Erythroblast (primary cell): ENCODE measurements around the gene SMG9.

Experiments
- DNase-seq, 2 experiments: peaks; one replicate each; lab custom pipeline; 2025; lab: John Stamatoyannopoulos, UW
- GATA1 ChIP-seq: IDR thresholded peaks from 2 replicates; pipeline ENCODE4 v1.6.1; 2011; ENCODE audit warnings: low read depth, mild to moderate bottlenecking, control low read depth, low read length, moderate library complexity
- POLR2A ChIP-seq: IDR thresholded peaks from 2 replicates; pipeline ENCODE4 v1.6.1; 2011; ENCODE audit warnings: mild to moderate bottlenecking, low read length

The SMG9 gene

DNA sequence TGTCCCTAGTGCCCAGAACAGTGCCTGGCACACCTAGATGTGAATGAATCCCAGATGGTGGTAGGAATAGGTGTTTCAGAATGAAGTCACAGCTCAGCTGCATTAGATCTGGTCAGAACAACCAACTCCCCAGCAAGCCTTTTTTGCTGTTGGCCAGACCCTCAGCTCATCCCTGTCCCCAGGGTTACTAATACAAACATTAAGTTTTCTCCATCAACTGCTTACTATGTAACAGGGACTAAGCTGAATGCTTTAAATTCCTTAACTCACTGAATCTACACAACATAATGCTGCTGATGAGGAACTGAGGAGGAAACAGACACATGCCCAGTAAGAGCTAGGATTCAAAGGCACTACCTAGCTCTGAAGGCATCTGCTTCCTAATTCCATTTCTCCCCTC, 18.8 kb downstream of the SMG9 start:
- TF ChIP-seq GATA1 = no peak
- TF ChIP-seq POLR2A = no peak
- no peak for DNase-seq

DNA sequence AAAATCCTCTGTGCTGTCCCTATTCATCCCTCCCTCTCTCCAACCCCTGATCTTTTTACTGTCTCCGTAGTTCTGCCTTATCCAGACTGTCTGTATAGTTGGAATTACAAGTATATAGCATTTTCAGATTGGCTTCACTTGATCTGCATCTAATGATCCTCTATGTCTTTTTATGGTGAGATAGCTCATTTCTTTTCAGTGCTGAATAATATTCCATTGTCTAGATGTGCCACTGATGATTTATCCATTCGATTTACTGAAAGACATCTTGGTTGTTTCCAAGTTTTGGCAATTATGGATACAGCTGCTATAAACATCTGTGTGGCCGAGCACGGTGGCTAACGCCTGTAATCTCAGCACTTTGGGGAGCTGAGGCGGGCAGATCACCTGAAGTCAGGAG, 19.7 kb downstream of the SMG9 start:
- TF ChIP-seq POLR2A = no peak
- no peak for TF ChIP-seq GATA1
- DNase-seq = no peak

DNA sequence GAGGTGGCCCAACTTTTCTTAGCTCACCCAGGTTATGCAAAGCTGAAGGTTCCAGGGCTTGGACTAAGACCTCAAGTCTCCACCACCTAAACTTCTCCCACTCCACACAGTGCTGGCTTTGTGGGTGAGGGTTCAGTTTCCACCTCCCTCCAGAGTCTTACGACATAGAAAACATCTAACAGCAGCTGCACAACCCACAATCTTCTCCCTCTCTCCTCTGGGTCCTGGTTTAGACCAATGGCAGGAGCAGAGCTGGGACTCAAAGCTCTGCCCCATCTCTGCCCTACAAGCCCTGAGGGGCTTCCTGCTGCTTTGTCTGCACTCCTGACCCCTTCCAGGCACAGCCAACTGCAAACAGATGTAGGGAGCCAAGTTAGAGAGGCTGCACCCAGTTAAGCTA, 22.9 kb downstream of the SMG9 start:
- no peak for TF ChIP-seq POLR2A

DNA sequence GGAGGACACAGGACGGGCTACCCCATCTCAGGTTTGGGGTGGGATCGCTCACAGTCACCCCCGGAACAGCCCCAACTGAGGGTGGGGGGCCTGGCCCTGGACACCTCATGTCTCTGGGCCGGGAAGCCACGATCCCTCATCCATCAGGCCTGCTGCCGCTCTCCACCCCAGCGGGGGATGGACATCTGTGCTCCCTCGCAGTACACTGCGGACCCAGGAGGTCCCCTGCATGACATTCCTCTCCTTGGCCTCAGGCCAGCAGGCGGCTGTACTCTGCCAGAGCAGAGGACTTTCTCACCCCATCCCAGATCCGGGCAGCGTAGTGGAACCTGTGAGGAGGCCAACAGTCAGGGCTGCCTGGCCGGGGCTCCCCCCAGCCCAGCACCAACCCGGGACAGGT, 23.4 kb downstream of the SMG9 start:
- no peak for DNase-seq
- TF ChIP-seq GATA1 = no peak
- no peak for TF ChIP-seq POLR2A

More for the DNA sequence above, 22.9 kb downstream of the SMG9 start:
- DNase-seq = no peak

DNA sequence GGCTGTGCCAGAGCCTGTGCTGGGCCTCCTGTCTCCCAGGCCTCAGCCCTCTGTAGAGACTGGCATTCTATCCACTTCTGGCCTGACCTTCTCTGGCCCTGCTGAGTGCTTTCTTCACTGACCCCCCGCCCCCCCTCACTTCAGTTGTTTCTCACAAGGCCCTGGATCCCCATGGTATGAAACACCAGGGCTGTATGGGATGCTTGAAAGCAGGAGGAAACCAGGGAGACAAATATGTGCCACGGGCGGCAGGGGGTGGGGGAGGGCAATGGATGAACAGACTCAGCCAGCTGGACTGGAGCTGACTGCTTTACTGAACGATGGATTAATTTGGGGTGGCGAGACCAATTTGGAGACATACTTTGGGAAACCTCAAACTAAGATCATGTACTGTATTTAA, 24.8 kb downstream of the SMG9 start:
- DNase-seq = no peak
- no peak for TF ChIP-seq GATA1
- no peak for TF ChIP-seq POLR2A

DNA sequence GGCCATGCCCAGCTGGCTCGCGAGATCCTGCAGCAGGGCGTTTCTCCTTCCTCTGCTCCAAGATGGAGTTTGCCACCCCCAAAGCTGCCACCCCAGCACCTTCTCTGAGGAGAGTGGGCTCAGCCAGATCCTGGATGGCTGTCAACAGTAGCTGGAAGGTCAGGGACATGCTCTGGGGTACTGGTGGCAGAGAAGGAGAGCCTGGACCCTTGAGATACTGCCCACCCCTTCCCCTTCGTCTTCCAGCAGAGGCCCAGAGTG, 27.2 kb downstream of the SMG9 start:
- TF ChIP-seq POLR2A (no peak), GATA1 (no peak)
- DNase-seq = no peak

DNA sequence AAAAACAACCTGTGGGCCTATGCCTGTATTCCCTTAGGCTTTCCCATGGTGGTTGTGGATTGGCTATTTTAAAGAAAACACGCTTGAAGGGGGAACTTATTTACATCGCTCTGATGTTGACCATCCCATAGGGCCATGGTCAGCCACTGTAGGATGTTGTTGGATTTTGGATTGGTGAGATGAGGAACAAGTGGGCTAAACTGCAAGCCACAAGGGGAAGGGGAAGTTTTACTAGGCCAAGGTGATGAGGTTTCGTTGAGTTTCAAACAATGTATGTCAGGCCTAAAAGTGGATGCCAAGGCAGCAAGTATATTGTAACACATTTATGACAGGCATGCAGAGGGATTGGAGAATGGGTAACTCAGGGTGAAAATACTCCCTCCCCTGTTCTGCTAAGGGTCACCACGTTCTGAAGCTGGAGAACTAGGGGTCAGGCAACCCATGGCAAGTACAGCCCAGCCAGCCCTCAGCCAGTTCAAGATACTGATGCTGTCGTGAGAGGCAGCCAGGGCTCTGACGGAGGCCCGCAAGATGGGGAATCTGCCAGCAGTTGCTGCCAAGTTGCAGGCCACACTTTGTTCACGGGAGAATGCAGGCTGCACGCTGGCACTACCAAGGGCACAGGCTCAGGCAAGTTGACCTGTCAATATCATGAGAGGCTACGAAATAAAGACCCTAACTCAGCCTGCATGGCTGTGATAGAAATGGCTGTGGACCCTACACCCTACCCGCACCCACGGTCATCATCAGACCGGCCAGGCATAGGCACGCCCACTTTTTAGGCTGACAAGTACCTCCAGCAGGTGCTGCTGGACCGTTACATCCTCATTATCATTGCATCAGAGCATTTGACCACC, 27.8 kb downstream of the SMG9 start:
- DNase-seq = no peak
- TF ChIP-seq GATA1 (no peak), POLR2A (no peak)

DNA sequence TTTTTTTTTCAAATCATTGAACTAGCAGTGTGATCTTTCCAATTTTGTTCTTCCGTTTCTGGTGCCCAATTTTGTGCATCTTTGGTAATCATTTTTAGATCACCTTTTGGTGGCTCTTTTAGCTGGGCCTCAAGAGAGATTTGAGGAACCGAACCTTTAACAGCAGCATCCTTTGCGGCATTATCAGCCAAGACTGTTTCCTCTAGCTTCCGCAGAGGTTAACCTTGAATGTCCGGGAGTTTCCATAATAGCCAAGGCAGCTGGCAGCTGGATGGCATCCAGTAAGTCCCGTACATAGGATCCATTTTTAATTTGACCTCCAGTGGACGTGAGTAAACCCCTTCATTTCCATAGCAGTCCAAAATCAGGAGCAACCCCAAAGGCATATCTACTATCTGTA, 29.3 kb downstream of the SMG9 start:
- TF ChIP-seq GATA1 = no peak
- no peak for TF ChIP-seq POLR2A
- DNase-seq = no peak

DNA sequence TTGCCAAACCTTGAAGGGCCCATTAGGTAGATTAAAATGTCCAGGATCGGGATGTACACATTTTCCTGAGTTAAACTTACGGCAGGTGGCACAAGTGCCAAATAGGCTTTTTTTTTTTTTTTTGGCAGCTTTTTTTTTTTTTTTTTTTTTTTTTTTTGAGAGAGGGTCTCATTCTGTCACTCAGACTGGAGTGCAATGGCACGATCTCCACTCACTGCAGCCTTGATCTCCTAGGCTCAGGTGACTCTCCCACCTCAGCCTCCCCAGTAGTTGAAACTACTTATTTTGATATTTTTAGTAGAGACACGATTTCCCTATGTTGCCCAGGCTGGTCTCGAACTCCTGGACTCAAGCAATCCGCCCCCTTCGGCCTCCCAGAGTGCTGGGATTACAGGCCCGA, 29.9 kb downstream of the SMG9 start:
- DNase-seq = no peak
- TF ChIP-seq GATA1 (no peak), POLR2A (no peak)

DNA sequence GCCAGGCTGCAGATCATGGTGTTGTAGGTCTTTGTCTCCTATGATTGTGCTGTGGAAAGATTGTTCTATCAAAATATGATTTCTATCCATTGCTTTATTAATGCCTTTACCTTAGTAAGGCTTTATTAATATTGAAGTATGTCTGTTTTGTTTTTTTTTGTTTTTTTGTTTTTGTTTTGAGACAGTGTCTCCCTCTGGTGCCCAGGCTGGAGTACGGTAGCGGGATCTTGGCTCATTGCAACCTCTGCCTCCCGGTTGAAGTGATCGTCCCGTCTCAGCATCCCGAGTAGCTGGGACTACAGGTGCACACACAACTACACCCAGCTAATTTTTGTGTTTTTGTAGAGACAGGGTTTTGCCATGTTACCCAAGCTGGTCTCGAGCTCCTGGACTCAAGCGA, 31.2 kb downstream of the SMG9 start:
- DNase-seq = no peak
- TF ChIP-seq POLR2A (no peak), GATA1 (no peak)

DNA sequence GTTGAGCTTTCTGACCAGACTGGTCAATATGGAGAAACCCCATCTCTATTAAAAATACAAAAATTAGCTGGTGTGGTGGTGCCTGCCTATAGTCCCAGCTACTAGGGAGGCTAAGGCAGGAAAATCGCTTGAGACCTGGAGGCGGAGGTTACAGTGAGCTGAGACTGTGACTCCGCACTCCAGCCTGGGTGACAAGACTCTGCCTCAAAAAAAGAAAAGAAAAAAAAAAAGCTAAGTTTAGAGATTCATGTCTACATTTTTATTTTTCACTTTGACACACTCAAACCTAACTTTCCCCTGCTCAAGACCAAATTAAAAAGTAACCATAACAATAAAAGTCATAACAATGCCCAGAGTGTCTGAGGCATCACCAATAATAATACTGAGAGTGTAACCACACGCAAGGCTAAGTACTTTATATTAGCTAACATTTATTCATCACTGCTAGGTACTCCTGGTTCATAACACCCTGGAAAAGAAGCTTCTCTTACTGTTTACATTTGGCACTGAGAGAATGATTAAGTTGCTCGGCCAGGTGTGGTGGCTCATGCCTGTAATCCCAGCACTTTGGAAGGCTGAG, 33.2 kb downstream of the SMG9 start:
- no peak for DNase-seq
- TF ChIP-seq GATA1 (no peak), POLR2A (no peak)

DNA sequence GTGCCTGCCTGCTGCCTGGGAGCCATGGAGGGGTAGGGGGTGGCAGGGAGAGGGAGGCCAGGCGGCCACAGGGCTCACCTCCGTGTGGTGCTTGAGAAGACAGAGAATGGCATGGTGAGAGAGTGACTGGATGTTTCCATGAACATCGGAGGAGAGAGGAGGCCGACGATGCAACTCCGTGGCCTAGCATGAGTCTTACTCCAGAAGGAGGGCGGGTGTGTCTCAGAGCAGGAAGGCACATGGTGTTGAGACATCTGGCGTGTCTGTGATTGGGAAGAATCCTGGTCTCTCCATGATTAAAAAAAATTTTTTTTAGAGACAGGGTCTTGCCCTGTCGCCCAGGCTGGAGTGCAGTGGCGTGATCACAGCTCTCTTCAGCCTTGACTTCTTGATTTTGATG, 33.8 kb downstream of the SMG9 start:
- TF ChIP-seq POLR2A (no peak), GATA1 (no peak)
- no peak for DNase-seq

DNA sequence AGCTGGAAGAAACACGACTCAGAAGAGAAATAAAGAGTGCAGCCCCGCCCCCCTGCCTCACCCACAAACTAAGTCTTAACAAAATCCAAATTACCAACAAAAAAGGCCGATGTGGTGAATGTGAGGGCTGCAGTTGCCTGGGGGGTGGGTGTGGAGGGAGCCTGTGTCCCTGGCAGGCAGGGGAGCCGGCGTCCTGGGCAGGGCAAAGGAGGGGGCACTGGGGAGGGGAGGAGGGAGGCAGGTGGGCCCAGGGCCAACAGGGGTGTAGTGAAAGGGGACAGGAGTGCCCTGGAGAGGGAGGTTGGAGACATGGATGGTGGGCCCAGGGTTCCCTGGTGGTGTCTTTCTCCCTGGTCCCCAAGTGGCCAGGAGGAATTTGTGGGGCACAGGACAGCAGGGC, 34.8 kb downstream of the SMG9 start:
- DNase-seq = no peak
- TF ChIP-seq POLR2A (no peak), GATA1 (no peak)

DNA sequence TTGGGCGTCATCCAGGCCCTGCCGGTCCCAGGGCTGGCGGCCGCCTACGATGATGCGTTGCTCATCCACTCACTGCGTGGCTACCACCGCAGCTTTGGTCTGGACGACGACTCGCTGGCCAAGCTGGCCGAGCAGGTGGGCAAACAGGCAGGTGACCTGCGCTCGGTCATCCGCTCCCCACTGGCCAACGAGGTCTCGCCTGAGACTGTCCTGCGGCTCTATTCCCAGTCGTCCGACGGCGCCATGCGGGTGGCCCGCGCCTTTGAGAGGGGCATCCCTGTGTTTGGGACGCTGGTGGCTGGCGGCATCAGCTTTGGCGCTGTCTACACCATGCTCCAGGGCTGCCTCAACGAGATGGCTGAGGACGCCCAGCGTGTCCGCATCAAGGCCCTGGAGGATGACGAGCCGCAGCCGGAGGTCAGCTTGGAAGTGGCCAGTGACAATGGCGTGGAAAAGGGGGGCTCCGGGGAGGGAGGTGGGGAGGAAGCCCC, 35.3 kb downstream of the SMG9 start:
- DNase-seq = no peak
- TF ChIP-seq GATA1 = no peak
- no peak for TF ChIP-seq POLR2A
